NCI-H446 treated with DMSO at 0.1 percent for 48 hours (cell line): ENCODE results near the gene LGSN.
"Not testable (repeated sequence)": the region's sequence is repeated elsewhere in the genome, so short reads cannot be mapped to it uniquely, and the experiment has no call there.

Experiments used
- DNase-seq: peaks from one replicate; lab custom pipeline; 2025; lab: John Stamatoyannopoulos, UW

LGSN gene

GRCh38 chr6:63306420-63306819 is 13.4 kb downstream of the LGSN start:
- DNase-seq, result no peak

GRCh38 chr6:63305277-63305676 is 14.5 kb downstream of the LGSN start:
- DNase-seq, result no peak

- DNase-seq, result no peak
These were observed 16.3 kb downstream of the LGSN start for GRCh38 chr6:63303476-63303875.

- DNase-seq, result no peak
These were observed 20.1 kb downstream of the LGSN start for GRCh38 chr6:63299667-63300066.

GRCh38 chr6:63295553-63296194 is 24.1 kb downstream of the LGSN start:
- no peak for DNase-seq

- DNase-seq, result no peak
These were observed 29.2 kb downstream of the LGSN start for GRCh38 chr6:63290492-63291058.

- no peak for DNase-seq
These were observed 30.4 kb downstream of the LGSN start for GRCh38 chr6:63289269-63289872.

- DNase-seq, result no peak
These were observed 39.1 kb downstream of the LGSN start for GRCh38 chr6:63280639-63281180.

GRCh38 chr6:63278916-63279315 is 40.9 kb downstream of the LGSN start:
- no peak for DNase-seq

- no peak for DNase-seq
These were observed 43.8 kb downstream of the LGSN start for GRCh38 chr6:63275953-63276352.

GRCh38 chr6:63274795-63275430 is 44.9 kb downstream of the LGSN start:
- not testable (repeated sequence) for DNase-seq

GRCh38 chr6:63272397-63272796 is 47.4 kb downstream of the LGSN start:
- no peak for DNase-seq

- no peak for DNase-seq
These were observed 50.3 kb downstream of the LGSN start for GRCh38 chr6:63269470-63269869.

- DNase-seq, result no peak
These were observed 51.2 kb downstream of the LGSN start for GRCh38 chr6:63268574-63268973.

- no peak for DNase-seq
These were observed 52.0 kb downstream of the LGSN start for GRCh38 chr6:63267828-63268227.

GRCh38 chr6:63267046-63267445 is 52.7 kb downstream of the LGSN start:
- no peak for DNase-seq

- DNase-seq, result no peak
These were observed 56.3 kb downstream of the LGSN start for GRCh38 chr6:63263444-63263843.

- no peak for DNase-seq
These were observed 58.0 kb downstream of the LGSN start for GRCh38 chr6:63261820-63262219.

- no peak for DNase-seq
These were observed 60.6 kb downstream of the LGSN start for GRCh38 chr6:63259153-63259552.

GRCh38 chr6:63249875-63250482 is 69.8 kb downstream of the LGSN start:
- no peak for DNase-seq

- DNase-seq, result no peak
These were observed 73.2 kb downstream of the LGSN start for GRCh38 chr6:63246581-63246980.

- DNase-seq, result no peak
These were observed 73.9 kb downstream of the LGSN start for GRCh38 chr6:63245909-63246308.

GRCh38 chr6:63245420-63245819 is 74.4 kb downstream of the LGSN start:
- DNase-seq, result no peak
